ENCODE data around the gene MYO18A.
"Not testable (repeated sequence)": the region's sequence is repeated elsewhere in the genome, so short reads cannot be mapped to it uniquely, and the experiment has no call there.

Gene MYO18A

DNA sequence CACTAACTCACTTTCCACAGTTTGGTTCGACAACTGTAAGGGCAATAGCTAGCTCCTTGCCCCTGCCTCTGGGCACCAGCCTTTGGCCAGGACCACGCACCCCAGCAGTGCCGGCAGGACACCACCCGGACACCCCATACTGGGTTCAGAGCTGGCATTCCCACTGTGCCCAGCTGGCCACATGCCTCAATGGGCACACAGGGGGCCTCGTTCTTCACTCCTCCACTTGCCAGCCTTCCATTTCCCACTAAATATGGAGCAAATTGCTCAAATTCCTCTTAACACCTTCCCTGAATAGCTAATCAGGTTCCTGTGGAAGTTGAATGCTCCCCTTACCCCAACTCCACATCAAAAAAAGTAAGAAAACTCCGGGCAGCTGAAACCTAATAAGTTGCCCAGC lies 84.8 kb downstream of the MYO18A start:
- no peak for DNase-seq

DNA sequence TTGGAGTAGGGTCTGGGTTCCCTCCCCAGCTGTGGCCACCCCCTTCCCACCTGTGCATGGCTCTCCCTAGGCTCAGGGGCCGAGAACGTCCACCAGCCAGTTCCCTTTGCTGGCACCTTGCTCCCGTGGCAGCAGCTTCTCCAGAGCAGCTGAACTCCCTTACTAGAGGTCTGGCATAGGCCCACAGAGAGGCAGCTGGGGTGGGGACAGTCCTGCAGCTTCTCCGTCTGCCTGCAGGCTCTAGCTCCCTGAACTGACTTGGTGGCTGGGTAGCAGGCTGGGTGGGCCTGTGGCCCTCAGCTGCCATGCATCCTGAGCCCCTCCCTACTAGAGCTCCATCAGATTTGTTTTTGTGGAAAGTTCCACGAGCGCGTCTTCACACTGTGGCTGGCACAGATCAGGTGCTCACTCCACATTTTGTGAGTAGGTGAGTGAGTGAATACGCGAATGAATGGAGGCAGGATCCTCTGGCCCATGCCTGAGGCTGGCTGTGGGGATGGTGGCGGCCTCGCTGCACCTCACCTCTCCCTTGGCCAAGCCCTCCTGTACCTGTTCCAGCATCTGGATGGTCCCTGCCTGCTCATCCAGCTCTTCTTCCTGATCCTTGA lies 86.0 kb downstream of the MYO18A start:
- no peak for DNase-seq

DNA sequence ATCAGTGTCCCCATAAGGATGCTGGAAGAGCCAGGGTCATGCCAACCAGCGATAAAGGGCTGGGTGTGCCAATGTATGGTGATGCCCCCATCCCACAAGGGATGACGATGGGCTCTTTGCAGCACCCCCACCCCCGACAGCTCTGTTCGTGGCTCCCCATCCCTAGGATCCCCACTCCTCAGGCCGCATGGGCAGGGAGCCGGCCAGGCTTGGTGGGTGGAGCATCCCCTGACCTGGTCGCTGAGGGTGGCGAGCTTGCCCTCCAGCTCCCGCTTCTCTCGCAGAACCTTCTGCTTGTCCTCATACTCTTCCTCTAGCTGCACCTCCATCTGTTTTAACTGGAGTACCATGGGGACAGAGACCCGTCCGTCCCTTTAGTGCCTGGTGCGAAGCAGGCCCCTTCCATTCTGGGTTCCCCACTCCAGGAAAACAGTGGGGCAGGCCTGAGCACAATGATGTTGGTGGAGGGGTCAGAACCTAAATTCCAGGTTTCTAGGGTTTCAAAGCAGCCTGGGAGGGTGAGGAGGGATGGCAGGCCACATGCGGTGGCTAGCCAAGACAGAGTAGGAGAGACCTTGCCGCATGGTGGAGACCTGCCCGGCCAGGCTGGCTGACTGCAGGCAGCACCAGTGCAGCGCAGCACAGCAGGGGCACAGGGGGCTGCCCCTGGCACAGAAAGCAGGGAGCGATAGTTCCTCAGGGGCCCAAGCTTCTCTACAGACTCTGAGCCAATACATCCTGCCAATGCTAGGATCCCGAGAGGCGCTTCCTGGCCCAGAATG lies 86.9 kb downstream of the MYO18A start:
- no peak for DNase-seq

- DNase-seq = no peak
Observed at GRCh38 chr17:29091606-29092289, 88.5 kb downstream of the MYO18A start.

DNA sequence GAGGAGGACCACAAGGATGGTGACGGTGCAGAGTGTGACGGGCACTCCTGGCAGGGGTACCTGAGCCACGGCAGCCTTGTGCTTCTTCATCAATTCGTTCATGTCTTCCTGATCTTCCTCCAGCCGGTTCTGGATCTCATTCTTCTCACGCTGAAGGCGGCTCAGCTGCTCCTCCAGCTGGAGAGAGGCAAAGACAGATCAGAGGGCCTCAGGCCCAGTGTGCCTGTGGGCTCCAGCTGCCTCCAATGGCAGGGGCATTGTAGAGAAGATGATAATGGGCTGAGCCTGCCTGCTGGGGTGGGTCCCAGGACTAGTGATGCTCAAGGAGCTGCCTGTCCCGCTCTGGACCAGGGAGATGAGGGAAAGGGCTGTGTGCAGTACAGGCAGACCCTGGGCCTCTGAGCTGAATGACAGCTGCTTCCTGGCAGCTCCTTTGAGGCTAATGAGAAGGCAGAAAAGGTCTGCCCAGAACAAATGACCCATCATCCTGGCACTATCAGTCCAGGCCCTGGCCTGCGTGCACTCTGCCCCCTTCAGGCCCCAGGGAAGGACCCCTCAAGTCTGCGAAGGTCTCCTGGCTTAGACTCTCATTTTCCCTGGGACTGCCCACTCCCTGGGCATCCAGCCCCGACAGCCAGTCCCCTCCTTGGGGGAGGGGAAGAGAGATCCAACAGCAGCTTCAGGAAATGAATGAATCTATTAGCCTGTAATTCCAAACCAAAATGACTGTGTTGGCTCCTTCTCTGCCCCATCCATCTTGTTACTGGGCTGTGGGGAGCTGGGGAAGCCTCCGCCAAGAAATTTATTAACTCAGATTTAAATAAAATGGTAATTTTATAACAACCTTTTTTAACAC lies 89.2 kb downstream of the MYO18A start:
- DNase-seq = no peak

- no peak for DNase-seq
Observed at GRCh38 chr17:29090108-29090507, 90.1 kb downstream of the MYO18A start.

DNA sequence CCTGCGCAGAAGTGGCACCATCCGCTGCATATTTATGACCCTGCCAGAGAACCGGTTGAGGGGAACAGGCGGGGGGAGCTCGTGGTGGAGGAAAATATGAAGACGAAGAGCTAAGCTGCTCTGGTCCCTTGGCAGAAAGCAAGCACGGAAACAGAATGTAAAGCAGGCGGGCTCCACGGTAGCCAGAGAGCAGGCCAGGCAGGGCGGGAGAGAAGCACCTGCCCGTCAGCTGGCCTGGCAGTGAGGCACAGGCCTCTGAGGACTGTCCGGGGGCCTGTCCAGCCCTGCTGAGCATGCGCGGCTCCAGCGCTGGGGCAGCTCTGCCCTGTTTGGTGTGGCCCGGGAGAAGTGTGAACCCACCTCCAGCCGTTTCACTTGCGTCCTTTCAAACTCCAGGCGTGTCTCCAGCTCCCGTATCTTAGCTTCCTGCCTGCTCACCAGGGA lies 90.6 kb downstream of the MYO18A start:
- no peak for DNase-seq

- not testable (repeated sequence) for DNase-seq
Observed at GRCh38 chr17:29088782-29089181, 91.4 kb downstream of the MYO18A start.

DNA sequence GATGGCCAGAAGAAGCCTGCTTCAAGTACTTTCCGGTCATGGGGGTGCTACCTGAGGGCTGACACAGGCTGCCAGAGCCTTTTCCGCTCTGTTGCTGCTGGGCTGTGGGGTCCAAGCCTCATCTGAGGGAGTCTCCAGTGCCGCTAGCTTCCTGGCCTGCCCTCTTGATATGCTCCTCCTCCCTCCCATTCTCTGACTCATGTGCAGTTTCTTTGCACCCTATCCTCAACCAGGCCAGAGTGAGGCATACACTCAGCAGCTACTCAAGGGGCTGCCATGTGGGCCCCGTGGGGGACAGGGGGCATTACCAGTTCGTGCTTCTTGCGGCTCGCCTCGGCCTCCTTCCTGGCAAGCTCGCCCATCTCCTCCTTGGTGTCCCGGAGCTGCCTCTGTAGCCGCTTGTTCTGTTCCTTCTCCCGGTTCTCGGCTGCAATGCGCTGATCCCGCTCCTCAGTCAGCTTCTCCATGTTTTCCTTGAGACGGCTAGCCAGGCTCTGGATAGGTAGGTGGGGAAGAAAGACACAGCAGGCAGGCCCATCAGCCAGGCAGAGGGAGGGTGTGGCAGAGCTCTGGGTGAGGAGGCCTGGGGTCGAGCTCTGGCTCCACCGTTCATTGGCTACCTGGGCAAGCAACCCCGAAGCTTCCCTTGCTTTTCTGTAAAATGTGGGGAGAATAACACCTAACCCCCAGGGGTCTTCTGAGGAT lies 93.4 kb downstream of the MYO18A start:
- DNase-seq = no peak

GRCh38 chr17:29085223-29085622 lies 95.0 kb downstream of the MYO18A start:
- DNase-seq = no peak

GRCh38 chr17:29084541-29085146 lies 95.6 kb downstream of the MYO18A start:
- no peak for DNase-seq

- no peak for DNase-seq
Observed at GRCh38 chr17:29080965-29081364, 99.2 kb downstream of the MYO18A start.

DNA sequence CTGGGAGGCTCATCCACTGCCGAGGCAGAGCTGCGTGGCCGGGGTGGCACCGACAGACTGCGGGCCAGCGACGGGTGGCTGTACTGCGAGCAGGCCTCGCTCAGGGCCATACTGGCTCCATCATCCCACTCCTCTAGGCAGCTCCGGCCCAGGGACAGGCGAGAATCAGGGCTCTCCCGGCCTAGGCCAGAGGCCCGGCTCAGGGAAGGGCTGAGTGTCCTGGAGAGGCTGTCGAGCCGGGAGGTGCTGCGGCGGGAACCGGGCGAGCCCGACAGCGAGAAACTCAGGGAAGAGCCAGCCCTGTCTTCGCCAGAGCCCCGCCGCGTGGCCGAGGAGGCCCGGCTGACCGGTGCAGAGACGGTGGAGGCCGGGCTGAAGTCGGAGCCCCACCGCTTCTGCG lies 99.9 kb downstream of the MYO18A start:
- DNase-seq = no peak

- DNase-seq = no peak
Observed at GRCh38 chr17:29079887-29080286, 100.3 kb downstream of the MYO18A start.

GRCh38 chr17:29079433-29079832 lies 100.8 kb downstream of the MYO18A start:
- DNase-seq = no peak

DNA sequence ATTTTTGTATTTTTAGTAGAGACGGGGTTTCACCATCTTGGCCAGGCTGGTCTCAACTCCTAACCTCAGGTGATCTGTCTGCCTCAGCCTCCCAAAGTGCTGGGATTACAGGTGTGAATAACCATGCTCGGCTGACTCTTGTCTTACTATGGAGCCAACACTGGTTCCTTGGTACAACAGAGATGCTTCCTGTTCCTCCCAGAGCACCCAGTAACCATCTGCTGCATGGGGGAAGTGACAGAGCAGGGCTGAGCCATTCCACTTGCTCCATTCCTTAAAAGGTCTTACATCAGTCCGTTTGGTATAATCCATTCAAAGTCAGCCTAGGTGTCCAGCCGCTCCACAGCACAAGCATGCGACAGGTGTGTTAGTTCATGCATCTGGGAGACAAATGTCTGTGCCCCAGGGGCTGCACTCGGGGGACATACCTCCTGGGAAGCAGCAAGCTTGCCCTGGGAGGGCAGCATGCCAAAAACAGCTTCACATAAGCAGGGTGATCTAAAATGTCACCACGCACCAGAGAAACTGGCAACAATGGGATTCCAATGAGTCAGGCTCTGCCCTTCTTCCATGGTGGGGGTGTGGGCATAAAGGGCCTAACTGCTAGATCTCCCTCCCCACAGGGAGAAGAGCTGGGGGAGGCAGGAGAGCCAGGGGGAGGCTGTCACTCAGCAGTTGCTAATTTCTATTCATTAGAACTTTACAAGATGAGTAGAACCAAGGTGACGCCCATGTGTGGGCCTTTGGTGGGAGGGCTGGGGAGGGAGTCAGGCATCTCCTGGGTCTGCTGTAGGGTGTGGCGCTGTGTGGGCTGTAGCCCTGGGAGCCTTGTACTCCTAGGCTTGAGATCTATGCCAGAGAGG lies 101.8 kb downstream of the MYO18A start:
- DNase-seq = peak; percentile 16

GRCh38 chr17:29077320-29077719 lies 102.9 kb downstream of the MYO18A start:
- no peak for DNase-seq

DNA sequence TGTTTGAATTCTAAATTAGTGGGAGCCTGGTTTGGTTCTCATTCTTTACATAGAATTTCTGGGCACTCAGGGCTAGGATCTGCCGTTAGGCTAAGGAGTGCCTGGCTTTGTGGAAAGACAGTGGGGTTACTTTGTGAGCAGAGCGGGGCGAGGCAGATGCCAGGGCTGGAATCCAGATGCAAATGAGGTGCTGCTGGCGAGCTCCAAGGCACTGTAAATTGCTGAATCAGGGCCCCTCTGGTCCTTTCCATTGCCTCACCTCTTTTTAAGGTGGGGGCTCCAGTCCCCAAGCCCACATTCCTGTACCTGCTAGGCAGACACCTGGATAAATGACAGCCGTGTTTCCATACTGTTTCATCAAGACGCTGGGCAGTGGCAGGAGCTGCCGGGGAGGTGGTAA lies 103.5 kb downstream of the MYO18A start:
- DNase-seq = no peak

DNA sequence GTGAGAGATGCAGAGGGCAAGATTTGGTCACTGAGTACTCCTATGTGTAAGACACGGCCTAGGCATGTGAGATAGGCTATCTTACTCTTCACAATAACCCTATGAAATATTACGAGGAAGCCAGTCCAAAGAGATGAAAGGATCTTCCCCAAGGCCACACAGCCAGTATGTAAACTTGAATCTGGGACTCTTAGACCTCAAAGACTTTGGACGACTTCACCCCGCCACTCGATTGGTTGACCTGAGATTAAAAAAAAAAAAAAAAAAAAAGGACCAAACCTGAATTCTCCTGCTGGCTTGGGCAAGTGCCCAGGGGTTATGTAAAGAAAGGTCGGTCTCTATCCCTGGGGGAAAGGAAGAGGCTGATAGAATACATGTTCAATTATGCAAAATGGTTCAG lies 104.1 kb downstream of the MYO18A start:
- DNase-seq = no peak

GRCh38 chr17:29074488-29074887 lies 105.7 kb downstream of the MYO18A start:
- no peak for DNase-seq

DNA sequence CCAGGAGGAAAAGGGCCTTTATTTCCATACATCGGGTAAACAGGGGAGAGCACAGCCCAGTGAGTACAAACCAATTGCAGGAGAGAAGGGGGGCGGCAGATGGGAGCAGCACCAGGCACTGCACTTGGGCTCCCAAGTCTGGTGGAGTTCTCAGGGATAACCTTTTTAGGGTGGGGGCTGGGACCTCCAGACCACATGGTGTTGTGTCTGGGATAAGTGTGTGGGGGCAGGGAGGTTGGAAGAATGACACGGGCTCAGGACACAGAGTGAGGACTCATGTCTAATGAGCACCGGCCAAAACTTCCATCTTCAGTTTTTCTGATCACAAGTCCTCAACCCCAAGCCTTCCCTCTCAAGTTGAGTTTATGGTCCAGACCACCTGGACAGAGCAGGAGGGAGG lies 106.7 kb downstream of the MYO18A start:
- no peak for DNase-seq
